ENCODE measurements around the gene NFATC2.

- TF ChIP-seq CTCF (IDR thresholded peaks at IDR 0.05; ENCODE audit: poor library complexity, severe bottlenecking) (no peak), EP300 (conservative IDR thresholded peaks at IDR 0.05; ENCODE audit: poor library complexity, severe bottlenecking) (no peak)
These were observed 160.2 kb downstream of the NFATC2 start for GRCh38 chr20:51382111-51382985.
